MM.1S (cell line): Measurements from ENCODE around the gene SLC40A1.

Experiments
- CTCF ChIP-seq: fragments of 300-600 bp; sonication (generic); IDR thresholded peaks from 2 replicates; pipeline ENCODE4 v1.5.1; 2016; ENCODE audit warnings: antibody characterized with exemption, low read length, mixed read lengths
- EZH2 ChIP-seq: fragments of 300-600 bp; sonication (generic); optimal IDR thresholded peaks from 2 replicates; pipeline ENCODE3; 2017; ENCODE audit warnings: low read depth, mild to moderate bottlenecking, antibody characterized with exemption, low read length, mixed read lengths

- TF ChIP-seq CTCF: no peak
- no peak for TF ChIP-seq EZH2
Measured at GRCh38 chr2:189624648-189625355, 44.2 kb upstream of the SLC40A1 start.
